Dermis microvascular lymphatic vessel endothelial cell (primary cell): Measurements from ENCODE around the gene C9orf152. TPM values are rescaled to one million over a fixed set of nuclear protein-coding genes. Genes with fewer than 3 reads are reported as not detected.
"Not testable (repeated sequence)": the region's sequence is repeated elsewhere in the genome, so short reads cannot be mapped to it uniquely, and the experiment has no call there.

Experiments used
- DNase-seq, 2 donors: peaks; one replicate each; pipeline versions ENCODE4 v3.0.0 to v3.0.0-alpha.2; 2010; ENCODE audit warnings: low read depth in 2 of 2
- total RNA-seq: library from RNA; depleted of rRNA; stranded (reverse); fragments of >200 nt; gene quantifications from 2 replicates; pipeline ENCODE4 v1.2.1, GENCODE V29; 2014

The C9orf152 gene
- total RNA-seq, result not detected in 2 replicates

DNA sequence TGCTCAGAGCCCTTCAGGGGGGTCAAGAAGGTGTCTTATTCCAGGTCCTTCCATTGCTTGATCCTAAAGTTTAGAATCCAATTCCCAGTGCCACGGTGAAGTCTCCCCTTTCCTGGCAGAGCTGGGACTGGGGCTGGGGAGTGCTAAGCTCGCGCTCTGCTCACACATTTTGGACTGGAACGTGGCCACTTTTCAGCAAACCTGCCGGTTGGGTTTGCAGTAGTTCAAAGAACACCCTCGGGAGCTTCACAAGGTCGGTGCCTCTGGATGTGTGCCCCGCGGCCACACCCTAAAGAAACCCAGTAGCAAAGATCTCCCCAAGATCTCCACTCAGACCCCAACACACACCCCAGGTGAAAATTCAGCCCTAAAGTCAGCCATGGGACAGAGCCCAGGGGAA is at the start of gene C9orf152:
Gene C9orf152 (minus strand): TSS at position 129 of the 400 bp plus-strand sequence. CDS start 580 bp downstream, outside the sequence.
- no peak for DNase-seq

DNA sequence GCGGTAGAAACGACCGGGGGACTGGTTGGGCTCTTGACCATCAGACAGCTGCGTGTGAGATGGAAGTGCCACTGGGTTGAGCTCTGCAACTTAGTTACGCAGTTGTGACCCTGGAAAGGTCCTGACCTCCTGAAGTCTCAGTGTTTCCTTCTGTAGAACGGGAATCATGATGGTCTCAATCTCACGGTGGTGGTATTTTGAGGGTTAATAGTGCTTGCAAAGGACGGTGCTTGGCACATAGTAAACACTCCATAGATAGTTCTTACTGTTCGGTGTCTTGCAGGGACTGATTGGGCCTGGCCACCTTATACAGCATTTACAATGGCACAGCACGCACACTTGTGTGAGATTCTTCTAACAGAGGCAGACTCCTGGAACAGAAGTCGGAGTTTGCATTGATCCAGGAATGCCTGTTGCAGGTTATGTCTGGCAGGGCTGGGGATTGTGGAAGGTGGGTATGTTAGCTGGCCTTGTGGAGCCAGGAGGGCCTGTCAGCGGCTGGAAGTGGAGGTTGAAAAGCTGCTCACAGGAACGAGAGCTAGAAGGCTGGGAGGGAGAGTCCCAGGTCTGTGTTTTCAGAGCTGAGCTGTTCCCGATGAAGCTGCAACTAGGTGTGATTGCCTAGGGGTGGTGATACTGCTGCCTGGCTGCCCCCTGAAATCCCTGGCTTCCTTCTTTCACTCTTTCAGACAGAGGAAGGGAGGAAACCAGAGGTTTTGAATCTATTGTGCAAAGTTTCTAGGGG is 49.3 kb upstream of the C9orf152 start:
- peak in 1 of 2 donors; percentile 17 for DNase-seq

- peak; percentile 53 to 85 for DNase-seq
Observed at GRCh38 chr9:110256380-110257096, 48.6 kb upstream of the C9orf152 start, which contains the start of gene TXN. Gene TXN, minus strand, starts transcription at chr9:110256507. Its CDS starts 72 bp downstream, at chr9:110256435.

DNA sequence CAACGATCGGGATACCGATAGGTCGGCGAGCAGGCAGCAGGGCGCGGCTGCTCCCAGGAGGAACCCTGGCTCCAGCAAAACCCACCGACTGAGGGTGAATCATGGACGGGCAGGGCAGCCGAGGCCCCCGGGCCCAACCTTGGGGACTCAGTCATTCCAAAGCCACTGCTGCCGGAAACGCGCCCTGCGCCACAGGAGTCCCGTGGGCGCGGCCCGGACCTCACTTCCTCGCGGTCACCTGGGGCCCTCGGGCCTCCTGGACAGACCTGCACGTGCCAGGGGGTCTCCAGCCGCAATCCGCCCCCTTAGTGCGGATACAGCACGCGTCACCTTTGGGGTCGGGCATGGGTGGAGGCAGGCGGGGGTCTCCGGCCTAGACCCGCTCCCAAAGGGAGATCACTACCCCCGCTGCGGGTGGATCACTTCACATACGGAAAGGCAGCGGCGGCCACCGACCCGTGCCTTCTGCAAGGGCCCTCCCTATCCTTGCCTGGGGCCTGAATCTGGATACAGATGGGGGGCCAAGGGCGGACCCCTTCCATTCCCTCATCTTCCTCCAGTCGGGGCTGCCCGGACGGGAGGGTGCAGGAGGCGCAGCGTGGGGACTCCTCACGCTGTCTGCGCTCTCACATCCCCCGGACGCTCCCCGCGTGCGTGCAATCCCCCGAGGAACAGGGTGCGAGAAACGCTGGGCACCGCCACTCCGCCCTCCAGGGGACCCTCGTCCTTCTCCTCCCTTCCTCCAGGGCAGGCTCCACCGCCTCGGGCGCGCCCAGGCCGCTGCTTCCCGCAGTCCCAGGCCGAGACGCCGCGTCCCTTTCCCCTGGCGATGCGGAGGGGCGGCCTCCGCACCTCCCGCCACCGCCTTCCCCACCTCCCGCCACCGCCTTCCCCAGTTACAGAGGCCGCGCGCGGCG is 47.8 kb upstream of the C9orf152 start:
- peak; percentile 26 to 60 for DNase-seq

GRCh38 chr9:110255034-110255462 is 47.1 kb upstream of the C9orf152 start:
- no peak for DNase-seq

DNA sequence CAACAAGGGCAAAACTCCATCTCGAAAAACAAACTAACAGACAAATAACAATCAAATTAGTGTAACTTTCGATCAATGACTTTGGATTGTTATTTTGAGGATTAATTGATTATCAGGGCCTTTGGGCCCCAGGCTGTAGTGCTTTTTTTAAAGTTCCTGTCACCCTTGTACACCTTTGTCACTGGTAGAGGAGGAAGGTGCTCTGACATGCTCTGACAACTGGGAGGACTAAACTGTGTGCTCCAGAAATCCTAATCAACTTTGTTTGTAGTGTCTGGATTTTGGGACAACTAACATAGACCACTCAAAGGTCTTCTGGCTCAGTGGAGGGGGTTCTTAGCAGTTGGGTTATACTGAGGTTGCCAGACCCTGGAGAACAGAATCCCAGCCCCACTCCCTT is 46.5 kb upstream of the C9orf152 start:
- DNase-seq, result no peak

- DNase-seq, result no peak
Observed at GRCh38 chr9:110252509-110253139, 44.7 kb upstream of the C9orf152 start.

DNA sequence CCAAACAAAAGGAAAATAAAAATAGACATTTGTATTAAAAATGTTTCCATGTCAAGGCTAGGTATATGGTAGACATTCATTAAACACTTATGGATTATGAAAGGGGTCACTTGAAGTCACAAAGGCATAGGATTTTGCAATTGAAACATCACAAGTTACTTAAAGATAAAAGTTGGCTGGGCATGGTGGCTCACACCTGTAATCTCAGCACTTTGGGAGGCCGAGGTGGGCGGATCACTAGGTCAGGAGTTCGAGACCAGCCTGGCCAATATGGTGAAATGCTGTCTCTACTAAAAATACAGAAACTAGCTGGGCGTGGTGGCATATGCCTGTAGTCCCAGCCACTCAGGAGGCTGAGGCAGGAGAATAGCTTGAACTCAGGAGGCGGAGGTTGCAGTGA is 43.8 kb upstream of the C9orf152 start:
- DNase-seq, result not testable (repeated sequence)

GRCh38 chr9:110251212-110251611 is 43.3 kb upstream of the C9orf152 start:
- no peak for DNase-seq

DNA sequence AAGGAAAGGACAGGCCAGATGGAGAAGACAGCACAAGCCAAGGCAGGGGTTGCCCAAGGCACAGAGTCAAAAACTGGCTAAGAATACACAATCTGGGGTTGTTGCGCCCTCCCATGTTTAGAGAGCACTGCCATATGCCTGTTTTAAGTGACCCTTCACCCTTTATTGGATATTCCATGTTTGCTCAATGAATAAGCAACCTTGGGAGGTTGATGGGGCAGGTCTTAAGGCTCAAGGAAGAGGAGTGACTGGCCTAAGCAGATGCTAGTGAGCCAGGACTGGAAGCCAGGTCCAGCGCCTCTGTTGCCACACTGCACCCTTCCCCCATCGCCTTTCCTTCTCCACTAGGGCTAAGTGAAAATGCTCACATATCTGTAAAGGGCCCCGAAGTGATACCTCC is 41.6 kb upstream of the C9orf152 start:
- DNase-seq, result no peak

- DNase-seq, result no peak
Observed at GRCh38 chr9:110248361-110248760, 40.4 kb upstream of the C9orf152 start.

DNA sequence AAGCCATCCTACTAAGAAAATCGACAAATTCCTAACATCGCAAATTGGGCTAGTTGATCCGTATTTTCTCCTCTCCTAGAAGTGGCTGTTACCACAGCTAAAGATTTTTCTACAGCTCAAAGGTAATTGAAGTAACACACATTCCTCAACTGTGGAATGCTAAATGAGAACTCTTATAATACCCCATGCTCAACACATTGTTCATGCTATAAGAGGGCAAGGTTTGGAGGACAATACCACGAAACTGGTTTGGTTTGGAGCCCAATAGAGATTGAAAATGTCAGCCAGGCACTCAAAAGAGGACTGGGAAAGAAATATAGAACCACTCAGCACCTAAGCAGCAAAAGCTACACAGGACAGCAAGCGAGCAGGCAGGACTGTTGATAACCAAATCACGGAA is 38.3 kb upstream of the C9orf152 start:
- no peak for DNase-seq

DNA sequence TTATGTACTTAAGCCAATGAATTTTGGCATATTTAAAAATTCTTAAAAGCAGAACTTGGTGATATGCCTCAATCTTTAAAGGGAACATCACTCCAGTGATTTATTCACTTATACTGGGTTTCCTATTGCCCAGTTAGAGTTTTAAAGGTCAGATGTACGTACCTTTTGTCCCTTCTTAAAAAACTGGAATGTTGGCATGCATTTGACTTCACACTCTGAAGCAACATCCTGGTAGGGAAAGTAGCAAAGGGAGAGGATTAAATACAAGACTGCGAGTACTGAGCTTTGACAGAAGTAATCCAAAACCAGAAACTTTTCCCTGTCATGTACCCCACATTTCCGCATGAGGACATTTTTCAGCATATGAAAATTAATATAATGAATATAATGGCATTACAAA is 36.7 kb upstream of the C9orf152 start:
- no peak for DNase-seq

- no peak for DNase-seq
Observed at GRCh38 chr9:110241858-110242321, 33.9 kb upstream of the C9orf152 start.

GRCh38 chr9:110241260-110241857 is 33.4 kb upstream of the C9orf152 start:
- no peak for DNase-seq

DNA sequence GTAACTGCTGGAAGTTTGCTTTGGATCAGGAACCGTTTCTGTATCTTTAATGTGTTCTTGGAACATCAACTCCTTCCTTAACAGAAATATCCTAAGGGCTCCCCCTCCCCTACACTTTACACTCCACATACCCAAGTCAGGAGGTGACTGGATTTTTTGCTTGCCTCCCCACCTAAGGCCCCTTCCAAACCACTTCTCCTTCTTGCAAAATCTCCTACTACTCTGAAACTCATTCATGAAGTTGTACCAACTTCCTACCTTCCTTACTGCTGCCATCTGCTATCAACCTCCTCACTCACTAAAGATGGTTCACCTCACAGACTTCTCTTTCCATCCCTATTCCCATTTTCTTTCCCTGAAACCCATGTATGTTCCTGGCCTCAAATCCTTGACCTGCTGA is 32.2 kb upstream of the C9orf152 start:
- no peak for DNase-seq

- no peak for DNase-seq
Observed at GRCh38 chr9:110228321-110228720, 20.4 kb upstream of the C9orf152 start.

GRCh38 chr9:110224583-110224982 is 16.6 kb upstream of the C9orf152 start:
- no peak for DNase-seq

DNA sequence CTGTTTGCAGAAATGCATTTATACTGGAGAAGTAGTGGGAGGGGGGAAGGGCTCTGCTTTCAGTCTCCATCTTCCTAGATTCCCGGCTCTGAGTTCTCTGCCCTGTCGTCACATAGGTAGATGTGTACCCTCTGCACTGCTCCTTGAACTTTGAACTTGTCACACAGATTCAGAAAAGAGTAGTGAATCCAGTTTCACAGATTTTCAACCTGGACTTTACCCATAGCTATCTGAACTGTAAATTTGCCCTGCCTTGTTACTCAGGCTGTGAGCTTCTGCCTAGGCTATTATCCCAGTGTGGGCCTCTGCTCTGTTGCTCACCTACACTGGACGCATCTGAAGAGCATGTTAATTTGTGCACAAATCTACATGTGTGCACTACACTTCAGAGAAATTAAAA is 12.8 kb upstream of the C9orf152 start:
- no peak for DNase-seq

DNA sequence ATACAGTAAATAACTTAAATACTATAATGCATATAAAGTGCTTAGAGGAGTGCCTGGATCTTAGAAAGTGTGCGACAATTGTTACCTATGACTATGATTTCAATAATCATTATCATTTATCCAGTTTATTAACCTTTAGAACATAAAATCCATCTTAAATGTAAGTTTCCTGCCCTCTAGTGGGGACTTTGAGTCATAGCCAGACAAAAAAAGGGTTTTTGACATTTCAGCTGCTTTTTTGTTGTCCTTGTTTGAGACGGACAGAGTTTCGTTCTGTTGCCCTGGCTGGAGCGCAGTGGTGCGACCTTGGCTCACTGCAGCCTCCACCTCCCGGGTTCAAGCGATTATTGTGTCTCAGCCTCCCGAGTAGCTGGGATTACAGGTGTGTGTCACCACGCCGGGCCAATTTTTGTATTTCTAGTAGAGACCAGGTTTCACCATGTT is 9.7 kb upstream of the C9orf152 start:
- DNase-seq, result peak; percentile 31 to 59
